HG03571 (cell line): ENCODE data around the gene ACAN.

ENCODE experiments used
- ATAC-seq: cut with Tn5 transposase; IDR thresholded peaks from one replicate; pipeline ENCODE4 v1.9.1; 2021; ENCODE audit not compliant: unreplicated experiment

ACAN gene

GRCh38 chr15:88800738-88801137 lies 2.5 kb upstream of the ACAN start:
- ATAC-seq: no peak

- no peak for ATAC-seq
Observed at GRCh38 chr15:88802250-88802990, 816 bp upstream of the ACAN start.

GRCh38 chr15:88802991-88803240 lies 320 bp upstream of the ACAN start:
- no peak for ATAC-seq

- ATAC-seq: no peak
Observed at GRCh38 chr15:88803920-88804247, 648 bp downstream of the ACAN start.

GRCh38 chr15:88804257-88804656 lies 1.0 kb downstream of the ACAN start:
- ATAC-seq: no peak

- ATAC-seq: no peak
Observed at GRCh38 chr15:88805031-88805780, 2.0 kb downstream of the ACAN start.

GRCh38 chr15:88810446-88810845 lies 7.2 kb downstream of the ACAN start:
- no peak for ATAC-seq

- ATAC-seq: no peak
Observed at GRCh38 chr15:88812133-88812532, 8.9 kb downstream of the ACAN start.

GRCh38 chr15:88813960-88814359 lies 10.7 kb downstream of the ACAN start:
- no peak for ATAC-seq

- no peak for ATAC-seq
Observed at GRCh38 chr15:88814393-88814792, 11.2 kb downstream of the ACAN start.

- ATAC-seq: no peak
Observed at GRCh38 chr15:88818920-88819319, 15.7 kb downstream of the ACAN start.

- ATAC-seq: no peak
Observed at GRCh38 chr15:88821993-88822392, 18.8 kb downstream of the ACAN start.

- no peak for ATAC-seq
Observed at GRCh38 chr15:88828791-88829190, 25.6 kb downstream of the ACAN start.

GRCh38 chr15:88830016-88830415 lies 26.8 kb downstream of the ACAN start:
- ATAC-seq: no peak

- no peak for ATAC-seq
Observed at GRCh38 chr15:88832820-88833730, 29.8 kb downstream of the ACAN start.

GRCh38 chr15:88833731-88834100 lies 30.5 kb downstream of the ACAN start:
- no peak for ATAC-seq

GRCh38 chr15:88834211-88834812 lies 31.1 kb downstream of the ACAN start:
- no peak for ATAC-seq

GRCh38 chr15:88835119-88835518 lies 31.9 kb downstream of the ACAN start:
- no peak for ATAC-seq

- no peak for ATAC-seq
Observed at GRCh38 chr15:88835646-88836045, 32.4 kb downstream of the ACAN start.

GRCh38 chr15:88838667-88839066 lies 35.4 kb downstream of the ACAN start:
- ATAC-seq: no peak

GRCh38 chr15:88839146-88839545 lies 35.9 kb downstream of the ACAN start:
- no peak for ATAC-seq

- ATAC-seq: no peak
Observed at GRCh38 chr15:88839961-88840360, 36.7 kb downstream of the ACAN start.
